Left renal cortex interstitium (tissue), 4 donors: ENCODE measurements around the gene ARHGAP10. TPM values are rescaled to one million over a fixed set of nuclear protein-coding genes. Genes with fewer than 3 reads are reported as not detected.
A peak's percentile ranks its signal among the peaks of the same experiment; 100 is the strongest.

Experiments used
- DNase-seq, 4 donors: peaks; one replicate each; pipeline ENCODE4 v3.0.0-alpha.2; 2013; ENCODE audit warnings: low read depth in 4 of 4, low spot score in 2 of 4, missing footprints in 1 of 4
- polyA plus RNA-seq, 4 donors: library from polyadenylated mRNA; unstranded; fragments of 120-200 nt; gene quantifications; one replicate each; pipeline ENCODE4 v1.2.1, GENCODE V29; 2013; ENCODE audit not compliant: insufficient read length in 4 of 4

The ARHGAP10 gene
- polyA plus RNA-seq, 4 donors, result 18.3 to 20.9 (median 19.5) TPM

- no peak for DNase-seq
Measured at GRCh38 chr4:147933316-147933715, 201.4 kb downstream of the ARHGAP10 start.

DNA sequence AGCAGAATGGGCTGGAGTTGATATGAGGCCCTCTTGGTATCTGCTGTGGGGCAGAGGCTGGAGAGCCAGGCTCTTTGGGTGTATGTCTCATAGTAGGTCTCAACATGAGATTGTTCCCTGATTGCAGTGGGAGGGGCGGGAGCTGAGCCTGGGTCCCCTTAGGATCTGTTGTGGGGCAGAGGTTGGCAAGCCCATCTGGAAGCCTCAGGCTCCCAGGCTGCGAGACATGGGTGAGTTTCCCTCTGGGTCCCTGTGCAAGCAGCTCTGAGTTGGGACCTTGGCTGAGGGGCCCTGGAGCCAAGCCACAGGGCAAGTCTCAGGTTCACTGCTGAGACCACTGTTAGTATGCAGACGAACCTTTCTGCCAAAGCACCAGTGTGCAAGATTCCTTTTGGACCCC is 201.9 kb downstream of the ARHGAP10 start:
- no peak for DNase-seq

DNA sequence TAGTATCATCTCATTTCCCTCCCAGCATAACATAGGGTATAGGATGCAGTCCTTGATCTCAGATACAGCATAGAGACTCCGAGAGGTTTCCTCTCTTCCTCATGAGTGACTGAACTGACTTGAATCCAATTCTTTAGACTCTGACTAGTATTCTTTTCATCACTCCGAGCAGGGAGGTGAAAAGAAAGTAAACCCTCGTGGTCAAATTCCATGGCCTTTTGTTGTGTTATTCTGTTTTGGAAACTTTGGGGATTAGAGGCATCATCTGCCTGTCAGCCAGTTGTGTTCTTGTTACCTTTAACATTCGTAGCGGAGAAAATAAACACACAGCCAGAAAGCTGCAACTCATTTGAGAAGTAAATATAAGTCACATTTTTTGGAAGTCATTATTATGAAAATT is 206.6 kb downstream of the ARHGAP10 start:
- DNase-seq, result no peak

DNA sequence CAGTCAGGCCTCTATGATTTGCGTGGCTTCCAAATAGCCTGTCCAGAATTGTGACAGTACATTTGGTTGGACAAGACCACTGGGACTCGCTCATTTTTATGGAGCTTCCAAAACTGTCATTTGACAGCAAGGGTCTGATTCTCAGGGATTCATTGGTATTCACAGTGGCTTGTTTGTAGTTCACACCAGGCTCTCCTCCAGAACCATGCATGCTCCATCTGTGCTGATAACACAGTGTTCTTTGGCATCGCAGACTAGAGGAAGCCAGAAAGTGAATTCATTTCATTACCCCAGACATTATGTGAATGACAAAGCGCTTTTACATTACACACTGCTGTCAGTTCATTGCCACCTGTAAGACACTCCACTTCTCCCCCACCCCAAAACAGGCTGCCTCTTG is 208.3 kb downstream of the ARHGAP10 start:
- no peak for DNase-seq

- DNase-seq, result no peak
Measured at GRCh38 chr4:147941373-147941772, 209.5 kb downstream of the ARHGAP10 start.

DNA sequence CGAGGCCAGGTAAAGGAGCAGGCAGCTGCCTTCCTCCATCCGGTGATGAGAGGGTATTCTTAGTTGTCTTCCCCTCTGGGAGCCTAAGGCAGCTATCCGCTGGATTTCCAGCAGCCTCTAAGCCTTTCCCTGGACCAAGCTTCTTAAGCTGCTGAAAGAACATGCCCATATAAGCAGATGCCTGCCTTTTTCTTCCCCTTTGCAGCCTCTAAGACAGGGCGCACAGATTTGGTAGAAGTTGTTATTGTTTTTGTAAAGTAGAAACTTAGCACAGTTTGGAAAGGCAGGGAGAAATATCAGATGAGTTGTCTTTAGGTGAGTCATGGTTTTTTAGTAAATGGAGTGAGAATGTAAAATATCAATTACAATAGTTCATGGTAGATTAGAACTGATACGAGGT is 210.8 kb downstream of the ARHGAP10 start:
- no peak for DNase-seq

DNA sequence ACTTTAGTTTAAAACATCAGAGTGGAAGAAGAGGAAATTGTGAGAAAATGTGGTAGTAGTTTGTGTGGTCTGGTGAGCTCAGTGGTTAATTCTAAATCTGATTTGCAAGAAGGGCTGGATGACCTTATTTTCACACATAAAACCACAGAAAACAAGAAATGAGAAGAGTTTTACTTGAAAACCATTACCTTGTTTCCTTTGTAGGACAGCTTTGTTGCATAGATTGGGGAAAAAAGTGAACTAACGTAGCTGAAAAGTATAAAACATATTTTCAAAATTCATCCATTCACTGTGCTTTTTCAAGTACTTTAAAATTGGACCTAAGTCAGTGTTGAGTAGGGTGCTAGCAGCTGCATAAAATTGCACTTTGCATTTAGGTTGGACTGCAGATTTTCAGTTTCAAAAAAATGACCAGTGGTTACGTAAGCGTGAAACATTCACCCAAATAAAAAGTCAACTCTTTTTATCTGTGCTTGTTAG is 211.3 kb downstream of the ARHGAP10 start:
- no peak for DNase-seq

DNA sequence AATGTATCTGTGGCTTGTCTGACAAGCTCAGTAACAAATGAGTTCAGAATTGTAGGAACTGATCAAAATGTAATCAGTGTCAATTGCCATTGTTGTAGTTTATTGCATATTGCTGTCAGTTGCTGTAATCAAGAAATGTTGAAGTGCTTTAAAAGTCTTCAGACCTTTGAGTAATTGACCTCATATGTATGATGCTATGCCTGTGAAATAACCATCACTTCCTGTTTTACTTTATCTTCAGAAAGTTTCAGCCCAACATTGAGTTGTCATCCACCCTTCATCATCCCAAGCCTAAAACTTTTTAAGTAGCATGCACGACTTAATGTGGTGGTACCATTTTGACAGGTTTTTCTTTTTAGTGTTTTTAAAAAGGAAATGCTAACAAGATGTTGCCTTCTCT is 212.4 kb downstream of the ARHGAP10 start:
- DNase-seq, result no peak

GRCh38 chr4:147944670-147945260 is 212.9 kb downstream of the ARHGAP10 start:
- DNase-seq, result no peak

- no peak for DNase-seq
Measured at GRCh38 chr4:147948336-147948735, 216.4 kb downstream of the ARHGAP10 start.

DNA sequence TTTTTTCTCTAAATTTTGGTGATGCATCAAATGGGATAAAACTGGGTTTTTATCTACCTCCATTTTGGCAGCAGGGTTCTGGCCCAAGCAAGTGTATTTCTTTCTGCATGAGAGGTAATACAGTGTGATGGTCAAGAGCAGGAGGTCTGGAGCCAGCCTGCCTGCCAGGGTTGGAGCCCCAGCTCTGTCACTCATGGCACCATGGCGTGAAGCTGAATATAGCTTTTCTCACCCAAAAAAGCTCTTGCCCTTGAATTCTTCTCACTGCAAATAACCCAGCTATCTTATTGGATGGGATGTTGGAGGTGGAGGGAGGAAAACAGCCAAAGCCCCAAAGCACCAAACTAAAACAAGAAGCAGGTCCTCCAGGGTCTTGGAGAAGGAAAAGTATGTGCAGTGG is 218.4 kb downstream of the ARHGAP10 start:
- DNase-seq, result no peak

DNA sequence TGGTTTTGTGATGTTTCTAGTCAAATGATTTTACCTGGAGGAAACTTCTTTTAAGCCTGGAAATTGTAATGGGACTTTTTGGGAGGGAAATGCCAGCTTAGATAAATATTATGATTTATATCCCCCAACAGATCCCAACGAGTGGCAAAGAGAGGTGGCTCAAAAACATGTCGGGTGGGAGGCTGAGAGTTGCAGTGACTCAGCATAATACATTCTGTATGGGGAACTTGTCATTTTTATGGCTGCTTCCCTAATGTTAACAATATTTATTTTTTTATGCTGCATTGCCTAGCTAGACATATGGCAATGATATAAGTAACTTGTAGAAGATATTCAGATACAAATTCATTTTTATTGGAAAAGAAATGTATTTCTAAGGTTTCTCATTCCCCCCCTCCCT is 219.0 kb downstream of the ARHGAP10 start:
- DNase-seq, result no peak

DNA sequence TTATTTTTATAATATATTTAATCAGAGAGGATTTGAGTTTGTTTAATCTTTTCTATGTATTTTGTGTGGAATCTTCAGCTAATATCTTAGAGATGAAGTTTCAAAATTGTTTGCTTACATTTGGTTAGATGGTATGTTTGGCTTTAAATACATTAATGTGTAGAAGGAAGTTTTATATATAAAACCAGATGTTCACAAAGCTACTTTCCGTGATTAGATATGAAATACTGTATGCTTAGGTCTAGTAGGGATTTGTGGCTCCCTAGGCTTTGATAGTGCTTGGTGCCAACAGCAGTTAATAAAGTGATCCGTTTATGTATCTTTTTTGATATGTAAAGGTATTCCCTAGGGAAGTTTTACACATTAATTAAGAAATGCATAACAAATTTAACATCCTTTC is 223.0 kb downstream of the ARHGAP10 start:
- no peak for DNase-seq

- DNase-seq, result no peak
Measured at GRCh38 chr4:147955827-147956558, 224.1 kb downstream of the ARHGAP10 start.

DNA sequence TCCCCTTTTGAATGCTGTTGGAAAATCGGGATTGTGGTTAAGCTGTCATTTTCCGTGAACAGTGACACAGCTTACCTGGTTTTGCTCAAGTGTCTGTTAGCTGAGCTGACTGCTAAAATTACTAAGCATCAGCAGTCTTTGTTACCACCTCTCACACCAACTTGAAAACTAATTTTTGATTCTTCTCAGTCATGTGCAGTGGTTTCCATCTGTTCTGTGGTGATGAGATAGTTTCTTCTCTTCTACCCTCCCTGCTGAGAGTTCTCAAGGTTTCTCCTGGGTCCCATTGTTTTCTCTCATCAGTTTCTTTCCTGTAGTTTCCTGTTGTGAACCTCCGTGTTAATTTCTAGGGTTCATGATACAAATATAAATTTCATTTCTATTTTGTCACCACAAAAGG is 225.6 kb downstream of the ARHGAP10 start:
- DNase-seq, result no peak

DNA sequence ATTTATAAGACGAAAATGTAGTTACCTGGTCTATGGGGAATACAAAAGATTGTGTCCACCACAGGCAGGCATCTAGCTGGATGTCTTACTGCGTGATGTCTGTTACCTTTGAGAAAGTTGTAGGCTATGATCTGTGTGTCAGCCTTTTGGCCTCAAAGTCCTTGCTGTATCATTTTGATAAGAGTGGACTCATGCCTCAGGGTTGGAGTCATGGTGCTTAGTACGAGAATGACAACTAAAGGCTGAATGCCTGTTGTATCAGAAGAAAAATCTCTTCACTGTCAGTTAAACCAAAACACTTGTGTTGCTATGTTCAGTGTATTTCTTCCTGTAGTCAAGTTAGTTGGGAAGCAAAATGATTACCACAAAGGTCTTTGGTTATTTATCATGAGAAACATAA is 226.2 kb downstream of the ARHGAP10 start:
- no peak for DNase-seq

DNA sequence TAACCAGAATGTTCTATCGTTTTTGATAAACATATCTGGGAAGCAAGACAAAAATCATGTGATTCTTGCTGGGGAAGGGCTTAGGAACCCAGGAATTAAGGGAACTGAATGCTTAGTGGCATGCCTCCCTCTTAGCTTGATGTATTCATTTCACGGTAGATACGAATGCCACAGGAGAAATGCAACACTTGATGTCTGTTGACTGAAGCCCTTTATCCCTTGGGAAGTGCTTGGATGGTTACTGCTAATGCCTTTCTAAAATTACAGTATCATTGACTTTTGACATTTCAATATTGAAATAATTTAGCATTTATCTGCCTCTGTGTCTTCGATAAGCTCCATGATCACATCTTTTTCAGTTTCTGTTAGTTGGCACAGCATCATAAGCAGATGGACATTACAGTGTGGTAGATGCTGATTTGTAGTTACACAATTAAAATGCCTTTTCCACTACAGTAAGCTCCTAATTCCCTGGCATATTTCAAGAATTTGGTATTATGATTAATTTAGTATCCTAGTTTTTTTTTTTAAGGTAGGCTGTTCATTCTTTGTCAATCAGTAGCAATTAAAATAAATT is 226.7 kb downstream of the ARHGAP10 start:
- DNase-seq, result no peak

GRCh38 chr4:147960971-147961370 is 229.1 kb downstream of the ARHGAP10 start:
- DNase-seq, result no peak

GRCh38 chr4:147963839-147964238 is 232.0 kb downstream of the ARHGAP10 start:
- no peak for DNase-seq

DNA sequence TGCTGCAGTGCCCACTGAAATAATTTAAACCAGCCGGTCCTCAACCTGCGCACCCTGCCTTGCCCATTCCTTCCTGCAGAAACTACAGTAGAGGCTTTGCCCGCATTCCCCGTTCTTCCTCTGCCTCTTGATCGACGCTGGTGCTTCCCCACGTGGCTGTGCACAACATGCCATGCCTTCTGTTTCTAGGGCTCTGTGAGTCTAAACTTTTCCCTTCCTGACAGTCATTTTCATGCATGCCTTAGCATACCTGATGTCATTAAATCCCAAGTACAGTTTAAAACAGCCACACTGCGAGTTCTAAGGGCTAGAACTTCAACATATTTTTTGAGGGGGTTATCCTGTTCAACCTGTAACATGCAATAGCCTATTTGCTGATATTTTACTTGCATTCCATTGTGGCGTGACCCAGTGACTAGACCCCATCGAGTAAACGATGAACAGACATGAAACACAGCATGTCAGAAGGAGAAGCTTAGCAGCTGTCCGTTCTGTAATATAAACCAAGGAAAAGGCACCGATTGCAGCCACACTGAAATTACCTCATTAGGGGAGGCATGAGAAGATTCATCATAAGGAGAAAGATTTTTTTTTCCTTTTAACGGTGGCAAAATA is 232.5 kb downstream of the ARHGAP10 start:
- DNase-seq, result peak in 3 of 4 donors; percentile 24 to 49 (median 33)

DNA sequence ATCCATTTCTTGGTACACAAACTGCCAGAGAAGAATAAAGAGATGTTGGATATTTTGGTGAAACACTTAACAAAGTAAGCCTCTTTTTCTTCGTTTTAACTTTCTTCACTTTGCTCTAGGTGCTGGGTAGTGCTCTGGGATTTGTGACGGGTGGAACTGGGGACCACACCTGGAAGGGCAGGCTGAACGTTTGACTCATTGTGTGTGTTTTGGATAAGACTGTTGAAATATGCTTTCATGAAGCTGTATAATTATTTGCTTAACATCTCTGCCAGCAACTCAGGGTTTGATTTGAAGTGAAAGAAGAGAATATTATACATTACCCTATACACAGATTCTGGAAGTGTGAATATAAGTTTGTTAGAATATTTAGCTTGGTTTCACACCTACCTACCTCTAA is 233.2 kb downstream of the ARHGAP10 start:
- DNase-seq, result no peak

- DNase-seq, result no peak
Measured at GRCh38 chr4:147965873-147966272, 234.0 kb downstream of the ARHGAP10 start.
